ENCODE data around the gene TSFM. TPM values are rescaled to one million over a fixed set of nuclear protein-coding genes. Genes with fewer than 3 reads are reported as not detected.

TSFM gene
- total and polyA plus RNA-seq, 2 of the 13 experiments (the other 11 are each of a cell fraction or from before 2014, with no cell fraction given): 29.8 to 68.3 TPM

DNA sequence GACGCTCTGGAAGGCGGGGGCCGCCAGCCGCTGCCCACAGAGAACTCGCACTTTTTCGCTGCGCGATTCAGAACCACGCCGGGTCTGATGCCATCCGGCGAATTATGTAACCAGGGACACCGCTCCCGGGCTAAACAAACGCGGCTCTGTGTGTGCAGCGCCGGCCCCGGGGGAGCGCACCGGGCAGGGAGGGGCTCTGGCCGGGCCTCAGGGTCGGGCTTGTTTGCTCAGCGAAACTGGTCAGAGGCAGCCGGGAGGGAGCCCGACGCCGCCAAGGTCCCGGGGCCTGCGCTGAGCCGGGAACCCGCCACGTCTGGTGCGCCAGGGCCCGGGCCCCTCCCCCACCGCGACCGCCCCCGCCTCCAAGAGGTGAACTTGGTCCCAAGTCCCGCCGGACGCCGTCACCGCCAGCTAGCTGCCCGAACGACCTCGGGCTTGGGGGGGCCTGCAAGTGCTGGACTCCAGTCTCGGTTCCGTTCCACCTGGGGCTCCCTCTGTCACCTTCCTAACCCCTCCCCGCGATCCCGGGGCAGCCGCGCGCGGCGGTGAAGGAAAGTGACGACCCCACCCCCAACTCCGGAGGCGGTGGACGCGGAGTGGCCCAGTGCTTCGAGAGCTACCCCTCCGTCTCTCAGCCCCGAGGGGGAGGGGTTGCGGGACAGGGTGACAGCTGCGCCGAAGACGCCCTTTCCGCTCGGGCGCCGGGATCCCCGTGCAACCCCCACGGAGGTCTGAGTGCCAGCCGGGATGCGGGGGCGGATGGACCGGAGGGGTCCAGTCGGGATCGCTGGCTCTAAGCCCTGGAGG lies 63.1 kb downstream of the TSFM start (continued):
- no peak for TF ChIP-seq TSC22D2 (CRISPR knock-in tag; IDR thresholded peaks at IDR 0.05; ENCODE audit: borderline replicate concordance)
- TF ChIP-seq, protein P1, sequence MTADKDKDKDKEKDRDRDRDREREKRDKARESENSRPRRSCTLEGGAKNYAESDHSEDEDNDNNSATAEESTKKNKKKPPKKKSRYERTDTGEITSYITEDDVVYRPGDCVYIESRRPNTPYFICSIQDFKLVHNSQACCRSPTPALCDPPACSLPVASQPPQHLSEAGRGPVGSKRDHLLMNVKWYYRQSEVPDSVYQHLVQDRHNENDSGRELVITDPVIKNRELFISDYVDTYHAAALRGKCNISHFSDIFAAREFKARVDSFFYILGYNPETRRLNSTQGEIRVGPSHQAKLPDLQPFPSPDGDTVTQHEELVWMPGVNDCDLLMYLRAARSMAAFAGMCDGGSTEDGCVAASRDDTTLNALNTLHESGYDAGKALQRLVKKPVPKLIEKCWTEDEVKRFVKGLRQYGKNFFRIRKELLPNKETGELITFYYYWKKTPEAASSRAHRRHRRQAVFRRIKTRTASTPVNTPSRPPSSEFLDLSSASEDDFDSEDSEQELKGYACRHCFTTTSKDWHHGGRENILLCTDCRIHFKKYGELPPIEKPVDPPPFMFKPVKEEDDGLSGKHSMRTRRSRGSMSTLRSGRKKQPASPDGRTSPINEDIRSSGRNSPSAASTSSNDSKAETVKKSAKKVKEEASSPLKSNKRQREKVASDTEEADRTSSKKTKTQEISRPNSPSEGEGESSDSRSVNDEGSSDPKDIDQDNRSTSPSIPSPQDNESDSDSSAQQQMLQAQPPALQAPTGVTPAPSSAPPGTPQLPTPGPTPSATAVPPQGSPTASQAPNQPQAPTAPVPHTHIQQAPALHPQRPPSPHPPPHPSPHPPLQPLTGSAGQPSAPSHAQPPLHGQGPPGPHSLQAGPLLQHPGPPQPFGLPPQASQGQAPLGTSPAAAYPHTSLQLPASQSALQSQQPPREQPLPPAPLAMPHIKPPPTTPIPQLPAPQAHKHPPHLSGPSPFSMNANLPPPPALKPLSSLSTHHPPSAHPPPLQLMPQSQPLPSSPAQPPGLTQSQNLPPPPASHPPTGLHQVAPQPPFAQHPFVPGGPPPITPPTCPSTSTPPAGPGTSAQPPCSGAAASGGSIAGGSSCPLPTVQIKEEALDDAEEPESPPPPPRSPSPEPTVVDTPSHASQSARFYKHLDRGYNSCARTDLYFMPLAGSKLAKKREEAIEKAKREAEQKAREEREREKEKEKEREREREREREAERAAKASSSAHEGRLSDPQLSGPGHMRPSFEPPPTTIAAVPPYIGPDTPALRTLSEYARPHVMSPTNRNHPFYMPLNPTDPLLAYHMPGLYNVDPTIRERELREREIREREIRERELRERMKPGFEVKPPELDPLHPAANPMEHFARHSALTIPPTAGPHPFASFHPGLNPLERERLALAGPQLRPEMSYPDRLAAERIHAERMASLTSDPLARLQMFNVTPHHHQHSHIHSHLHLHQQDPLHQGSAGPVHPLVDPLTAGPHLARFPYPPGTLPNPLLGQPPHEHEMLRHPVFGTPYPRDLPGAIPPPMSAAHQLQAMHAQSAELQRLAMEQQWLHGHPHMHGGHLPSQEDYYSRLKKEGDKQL (CRISPR knock-in tag; IDR thresholded peaks at IDR 0.05; ENCODE audit: low read depth): peak; percentile 67; the same call in 1 of the 2 replicates
- TF ChIP-seq, protein P2, sequence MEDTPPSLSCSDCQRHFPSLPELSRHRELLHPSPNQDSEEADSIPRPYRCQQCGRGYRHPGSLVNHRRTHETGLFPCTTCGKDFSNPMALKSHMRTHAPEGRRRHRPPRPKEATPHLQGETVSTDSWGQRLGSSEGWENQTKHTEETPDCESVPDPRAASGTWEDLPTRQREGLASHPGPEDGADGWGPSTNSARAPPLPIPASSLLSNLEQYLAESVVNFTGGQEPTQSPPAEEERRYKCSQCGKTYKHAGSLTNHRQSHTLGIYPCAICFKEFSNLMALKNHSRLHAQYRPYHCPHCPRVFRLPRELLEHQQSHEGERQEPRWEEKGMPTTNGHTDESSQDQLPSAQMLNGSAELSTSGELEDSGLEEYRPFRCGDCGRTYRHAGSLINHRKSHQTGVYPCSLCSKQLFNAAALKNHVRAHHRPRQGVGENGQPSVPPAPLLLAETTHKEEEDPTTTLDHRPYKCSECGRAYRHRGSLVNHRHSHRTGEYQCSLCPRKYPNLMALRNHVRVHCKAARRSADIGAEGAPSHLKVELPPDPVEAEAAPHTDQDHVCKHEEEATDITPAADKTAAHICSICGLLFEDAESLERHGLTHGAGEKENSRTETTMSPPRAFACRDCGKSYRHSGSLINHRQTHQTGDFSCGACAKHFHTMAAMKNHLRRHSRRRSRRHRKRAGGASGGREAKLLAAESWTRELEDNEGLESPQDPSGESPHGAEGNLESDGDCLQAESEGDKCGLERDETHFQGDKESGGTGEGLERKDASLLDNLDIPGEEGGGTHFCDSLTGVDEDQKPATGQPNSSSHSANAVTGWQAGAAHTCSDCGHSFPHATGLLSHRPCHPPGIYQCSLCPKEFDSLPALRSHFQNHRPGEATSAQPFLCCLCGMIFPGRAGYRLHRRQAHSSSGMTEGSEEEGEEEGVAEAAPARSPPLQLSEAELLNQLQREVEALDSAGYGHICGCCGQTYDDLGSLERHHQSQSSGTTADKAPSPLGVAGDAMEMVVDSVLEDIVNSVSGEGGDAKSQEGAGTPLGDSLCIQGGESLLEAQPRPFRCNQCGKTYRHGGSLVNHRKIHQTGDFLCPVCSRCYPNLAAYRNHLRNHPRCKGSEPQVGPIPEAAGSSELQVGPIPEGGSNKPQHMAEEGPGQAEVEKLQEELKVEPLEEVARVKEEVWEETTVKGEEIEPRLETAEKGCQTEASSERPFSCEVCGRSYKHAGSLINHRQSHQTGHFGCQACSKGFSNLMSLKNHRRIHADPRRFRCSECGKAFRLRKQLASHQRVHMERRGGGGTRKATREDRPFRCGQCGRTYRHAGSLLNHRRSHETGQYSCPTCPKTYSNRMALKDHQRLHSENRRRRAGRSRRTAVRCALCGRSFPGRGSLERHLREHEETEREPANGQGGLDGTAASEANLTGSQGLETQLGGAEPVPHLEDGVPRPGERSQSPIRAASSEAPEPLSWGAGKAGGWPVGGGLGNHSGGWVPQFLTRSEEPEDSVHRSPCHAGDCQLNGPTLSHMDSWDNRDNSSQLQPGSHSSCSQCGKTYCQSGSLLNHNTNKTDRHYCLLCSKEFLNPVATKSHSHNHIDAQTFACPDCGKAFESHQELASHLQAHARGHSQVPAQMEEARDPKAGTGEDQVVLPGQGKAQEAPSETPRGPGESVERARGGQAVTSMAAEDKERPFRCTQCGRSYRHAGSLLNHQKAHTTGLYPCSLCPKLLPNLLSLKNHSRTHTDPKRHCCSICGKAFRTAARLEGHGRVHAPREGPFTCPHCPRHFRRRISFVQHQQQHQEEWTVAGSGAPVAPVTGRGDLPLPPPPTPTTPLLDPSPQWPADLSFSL (CRISPR knock-in tag; IDR thresholded peaks at IDR 0.05): no peak
- TF ChIP-seq KDM3A (CRISPR knock-in tag; IDR thresholded peaks at IDR 0.05; ENCODE audit: low read depth): peak; percentile 76
- TF ChIP-seq ZNF34 (CRISPR knock-in tag; IDR thresholded peaks at IDR 0.05; ENCODE audit: borderline replicate concordance): no peak
- TF ChIP-seq ETV6 (CRISPR knock-in tag; conservative IDR thresholded peaks at IDR 0.05): peak; percentile 83
- TF ChIP-seq, protein P3, sequence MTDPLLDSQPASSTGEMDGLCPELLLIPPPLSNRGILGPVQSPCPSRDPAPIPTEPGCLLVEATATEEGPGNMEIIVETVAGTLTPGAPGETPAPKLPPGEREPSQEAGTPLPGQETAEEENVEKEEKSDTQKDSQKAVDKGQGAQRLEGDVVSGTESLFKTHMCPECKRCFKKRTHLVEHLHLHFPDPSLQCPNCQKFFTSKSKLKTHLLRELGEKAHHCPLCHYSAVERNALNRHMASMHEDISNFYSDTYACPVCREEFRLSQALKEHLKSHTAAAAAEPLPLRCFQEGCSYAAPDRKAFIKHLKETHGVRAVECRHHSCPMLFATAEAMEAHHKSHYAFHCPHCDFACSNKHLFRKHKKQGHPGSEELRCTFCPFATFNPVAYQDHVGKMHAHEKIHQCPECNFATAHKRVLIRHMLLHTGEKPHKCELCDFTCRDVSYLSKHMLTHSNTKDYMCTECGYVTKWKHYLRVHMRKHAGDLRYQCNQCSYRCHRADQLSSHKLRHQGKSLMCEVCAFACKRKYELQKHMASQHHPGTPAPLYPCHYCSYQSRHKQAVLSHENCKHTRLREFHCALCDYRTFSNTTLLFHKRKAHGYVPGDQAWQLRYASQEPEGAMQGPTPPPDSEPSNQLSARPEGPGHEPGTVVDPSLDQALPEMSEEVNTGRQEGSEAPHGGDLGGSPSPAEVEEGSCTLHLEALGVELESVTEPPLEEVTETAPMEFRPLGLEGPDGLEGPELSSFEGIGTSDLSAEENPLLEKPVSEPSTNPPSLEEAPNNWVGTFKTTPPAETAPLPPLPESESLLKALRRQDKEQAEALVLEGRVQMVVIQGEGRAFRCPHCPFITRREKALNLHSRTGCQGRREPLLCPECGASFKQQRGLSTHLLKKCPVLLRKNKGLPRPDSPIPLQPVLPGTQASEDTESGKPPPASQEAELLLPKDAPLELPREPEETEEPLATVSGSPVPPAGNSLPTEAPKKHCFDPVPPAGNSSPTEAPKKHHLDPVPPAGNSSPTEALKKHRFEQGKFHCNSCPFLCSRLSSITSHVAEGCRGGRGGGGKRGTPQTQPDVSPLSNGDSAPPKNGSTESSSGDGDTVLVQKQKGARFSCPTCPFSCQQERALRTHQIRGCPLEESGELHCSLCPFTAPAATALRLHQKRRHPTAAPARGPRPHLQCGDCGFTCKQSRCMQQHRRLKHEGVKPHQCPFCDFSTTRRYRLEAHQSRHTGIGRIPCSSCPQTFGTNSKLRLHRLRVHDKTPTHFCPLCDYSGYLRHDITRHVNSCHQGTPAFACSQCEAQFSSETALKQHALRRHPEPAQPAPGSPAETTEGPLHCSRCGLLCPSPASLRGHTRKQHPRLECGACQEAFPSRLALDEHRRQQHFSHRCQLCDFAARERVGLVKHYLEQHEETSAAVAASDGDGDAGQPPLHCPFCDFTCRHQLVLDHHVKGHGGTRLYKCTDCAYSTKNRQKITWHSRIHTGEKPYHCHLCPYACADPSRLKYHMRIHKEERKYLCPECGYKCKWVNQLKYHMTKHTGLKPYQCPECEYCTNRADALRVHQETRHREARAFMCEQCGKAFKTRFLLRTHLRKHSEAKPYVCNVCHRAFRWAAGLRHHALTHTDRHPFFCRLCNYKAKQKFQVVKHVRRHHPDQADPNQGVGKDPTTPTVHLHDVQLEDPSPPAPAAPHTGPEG (CRISPR knock-in tag; IDR thresholded peaks at IDR 0.05): no peak; the same call in 1 of the 2 replicates
- peak; percentile 72 for TF ChIP-seq TAF1 (CRISPR knock-in tag; IDR thresholded peaks at IDR 0.05)
- no peak for TF ChIP-seq ATRX (CRISPR knock-in tag; IDR thresholded peaks at IDR 0.05; ENCODE audit: borderline replicate concordance)
